Transverse colon (tissue), 4 donors: Measurements from ENCODE around the gene PCF11. TPM values are rescaled to one million over a fixed set of nuclear protein-coding genes. Genes with fewer than 3 reads are reported as not detected.

Experiments used
- DNase-seq: peaks from one replicate; pipeline ENCODE4 v3.0.0-alpha.2; 2019
- H3K27ac ChIP-seq, 4 donors: fragments of 200-600 bp; sonication (generic); 2 replicates each; pipeline ENCODE4 v1.5.1; 2016 to 2018; ENCODE audit warnings: inconsistent platforms in 4 of 4
- H3K27me3 ChIP-seq: fragments of 200-600 bp; sonication (generic); 2 replicates; pipeline ENCODE4 v1.5.1; 2017; ENCODE audit warnings: inconsistent platforms
- H3K36me3 ChIP-seq, 4 donors: fragments of 200-600 bp; sonication (generic); 2 replicates each; pipeline ENCODE4 v1.5.1; 2017 to 2019; ENCODE audit warnings: inconsistent platforms in 4 of 4
- H3K4me1 ChIP-seq, 4 donors: fragments of 200-600 bp; sonication (generic); 2 replicates each; pipeline ENCODE4 v1.5.1; 2017 to 2020; ENCODE audit warnings: inconsistent platforms in 4 of 4
- H3K4me3 ChIP-seq, 4 donors: fragments of 200-600 bp; sonication (generic); 1 replicate in 1 of 4; 2 replicates in 3 of 4; pipeline versions ENCODE4 v1.5.1 to v1.6.1; 2017 to 2019; ENCODE audit warnings: inconsistent platforms in 4 of 4
- H3K9me3 ChIP-seq, 2 donors: fragments of 200-600 bp; sonication (generic); 2 replicates each; pipeline ENCODE4 v1.5.1; 2017 to 2019; ENCODE audit warnings: inconsistent platforms in 2 of 2
- CTCF ChIP-seq, 5 experiments: fragments of 200-600 bp in 3 of 5; fragments of 450-650 bp in 2 of 5; sonication (generic) in 3 of 5; IDR thresholded peaks; 1 replicate in 2 of 5; 2 replicates in 3 of 5; pipeline ENCODE4 v1.5.1; 2016 to 2017; ENCODE audit warnings: antibody characterized with exemption in 5 of 5, inconsistent platforms in 3 of 5, mild to moderate bottlenecking in 2 of 5, moderate library complexity in 1 of 5
- EP300 ChIP-seq: sonication (generic); formaldehyde crosslinking; IDR thresholded peaks from one replicate; pipeline ENCODE4 v1.6.1; 2017; ENCODE audit warnings: antibody characterized with exemption, low read depth
- POLR2A ChIP-seq: fragments of 450-650 bp; IDR thresholded peaks from one replicate; pipeline ENCODE4 v1.6.1; 2016; ENCODE audit warnings: antibody characterized with exemption, mild to moderate bottlenecking, moderate library complexity
- POLR2AphosphoS5 ChIP-seq, 3 donors: sonication (generic); formaldehyde crosslinking; IDR thresholded peaks; one replicate each; pipeline ENCODE4 v1.6.1; 2016; ENCODE audit warnings: antibody characterized with exemption in 3 of 3
- WGBS, 2 donors: methylation state at CpG; one replicate each; pipeline ENCODE4 v1.1.5; 2018; ENCODE audit warnings: low coverage in 1 of 2; 5-methylcytosine and 5-hydroxymethylcytosine counted together
- in situ Hi-C, 4 donors: fragments of 200-750 bp; cut with MboI; loops; one replicate each; pipeline versions ENCODE4 v1.15.0 to v1.15.1; 2017; ENCODE audit warnings: low sequenced_read_pairs in 3 of 4, low pct_ligation_motif_present in 1 of 4, low pct_unique_long_range_greater_than_20kb in 1 of 4
- intact Hi-C: fragments of 100-400 bp; cut with DNase I; formaldehyde crosslinking; loops from one replicate; pipeline ENCODE4 v1.15.1; 2023; ENCODE audit warnings: low total_unique reads
- total RNA-seq, 4 donors: library from RNA; depleted of rRNA; stranded (reverse); fragments of >200 nt; gene quantifications; one replicate each; pipeline ENCODE4 v1.1.0, GENCODE V29; 2016

Gene PCF11
- total RNA-seq, 4 donors from 2014 or later, result 81.1 to 346 (median 154) TPM

- in situ Hi-C loops (no loop called here), intact Hi-C loops (no loop called here)
- Histone ChIP-seq H3K4me3 (no peak overlapping the region), H3K9me3 (no peaks in the 10 kb centered on the region), H3K4me1 (no peaks in the 10 kb centered on the region), H3K27me3 (no peaks in the 10 kb centered on the region), H3K36me3 (peaks cover 0 to 1% (median 0%) of the 10 kb centered on the region in 4 donors), H3K27ac (no peak overlapping the region)
- WGBS, 2 donors, result 80 to 100% methylated on average over 1 to 8 of the region's 8 CpGs
- TF ChIP-seq CTCF (IDR thresholded peaks at IDR 0.05), result no peak
- no peak for TF ChIP-seq POLR2A
- no peak for TF ChIP-seq EP300
- TF ChIP-seq POLR2AphosphoS5 (IDR thresholded peaks at IDR 0.05), result no peak
- DNase-seq, result no peak
Measured at GRCh38 chr11:83219095-83219494, 62.2 kb downstream of the PCF11 start.

- in situ Hi-C loops, result no loop called here
- intact Hi-C loops, result no loop called here
- TF ChIP-seq POLR2A (no peak), POLR2AphosphoS5 (IDR thresholded peaks at IDR 0.05) (no peak), EP300 (no peak), CTCF (IDR thresholded peaks at IDR 0.05) (no peak)
Measured at GRCh38 chr11:83220260-83220659, 63.3 kb downstream of the PCF11 start.

GRCh38 chr11:83221694-83222093, 64.8 kb downstream of the PCF11 start:
- Histone ChIP-seq H3K9me3 (no peaks in the 10 kb centered on the region), H3K4me1 (no peaks in the 10 kb centered on the region), H3K4me3 (no peak overlapping the region), H3K36me3 (no peaks in the 10 kb centered on the region), H3K27ac (no peak overlapping the region), H3K27me3 (no peaks in the 10 kb centered on the region)
- intact Hi-C loops, result no loop called here
- in situ Hi-C loops, result no loop called here
- TF ChIP-seq POLR2A, result no peak
- no peak for TF ChIP-seq EP300
- no peak for TF ChIP-seq POLR2AphosphoS5 (IDR thresholded peaks at IDR 0.05)
- no peak for TF ChIP-seq CTCF (IDR thresholded peaks at IDR 0.05)
- no peak for DNase-seq

More at GRCh38 chr11:83220260-83220659, 63.3 kb downstream of the PCF11 start:
- H3K36me3 ChIP-seq, result no peaks in the 10 kb centered on the region
- H3K27me3 ChIP-seq, result no peaks in the 10 kb centered on the region
- H3K9me3 ChIP-seq, result no peaks in the 10 kb centered on the region
- H3K4me1 ChIP-seq, result no peaks in the 10 kb centered on the region
- H3K27ac ChIP-seq, result no peak overlapping the region
- H3K4me3 ChIP-seq, result no peak overlapping the region
- DNase-seq, result no peak
- 86 to 87% methylated on average over 2 to 10 of the region's 10 CpGs for WGBS, 2 donors

GRCh38 chr11:83222499-83222898, 65.6 kb downstream of the PCF11 start:
- in situ Hi-C loops (no loop called here), intact Hi-C loops (no loop called here)
- Histone ChIP-seq H3K27me3 (no peaks in the 10 kb centered on the region), H3K4me3 (no peak overlapping the region), H3K9me3 (no peaks in the 10 kb centered on the region), H3K4me1 (no peaks in the 10 kb centered on the region), H3K36me3 (no peaks in the 10 kb centered on the region), H3K27ac (no peak overlapping the region)
- WGBS, 2 donors, result 83% methylated on average over 1 of the region's 1 CpG; no CpG with 5 or more reads in 1 of the 2 donors
- TF ChIP-seq CTCF (IDR thresholded peaks at IDR 0.05) (no peak), POLR2A (no peak), EP300 (no peak), POLR2AphosphoS5 (IDR thresholded peaks at IDR 0.05) (no peak)
- DNase-seq, result no peak
